Prostate gland (tissue), 2 donors: Measurements from ENCODE around the gene EFNA3.

Experiments
- POLR2A ChIP-seq: fragments of 450-650 bp; IDR thresholded peaks from one replicate; pipeline ENCODE4 v1.6.1; 2016; ENCODE audit warnings: antibody characterized with exemption, mild to moderate bottlenecking
- TF ChIP-seq, protein P1 (sequence below), 4 experiments: fragments of 200-600 bp in 2 of 4; fragments of 450-650 bp in 2 of 4; sonication (generic) in 2 of 4; IDR thresholded peaks; 1 replicate in 3 of 4; 2 replicates in 1 of 4; pipeline ENCODE4 v1.5.1; 2016 to 2019; ENCODE audit warnings: antibody characterized with exemption in 4 of 4, mild to moderate bottlenecking in 2 of 4, moderate library complexity in 2 of 4

DNA sequence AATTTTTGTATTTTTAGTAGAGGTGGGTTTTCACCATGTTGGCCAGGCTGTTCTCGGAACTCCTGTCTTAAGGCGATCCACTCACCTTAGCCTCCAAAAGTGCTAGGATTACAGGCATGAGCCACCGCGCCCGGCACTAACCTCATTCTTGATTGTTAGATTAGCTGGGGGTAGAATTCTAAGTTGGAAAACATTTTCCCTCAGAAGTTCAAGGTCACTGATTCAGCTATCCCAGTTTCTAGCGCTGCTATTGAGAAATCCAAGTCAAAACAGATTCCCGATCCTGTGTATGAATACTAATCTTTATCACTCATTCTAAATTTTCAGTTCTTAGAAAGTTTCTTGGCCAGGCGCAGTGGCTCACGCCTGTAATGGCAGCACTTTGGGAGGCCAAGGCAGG lies 24.7 kb downstream of the EFNA3 start:
- no peak for TF ChIP-seq POLR2A
- TF ChIP-seq, protein P1, sequence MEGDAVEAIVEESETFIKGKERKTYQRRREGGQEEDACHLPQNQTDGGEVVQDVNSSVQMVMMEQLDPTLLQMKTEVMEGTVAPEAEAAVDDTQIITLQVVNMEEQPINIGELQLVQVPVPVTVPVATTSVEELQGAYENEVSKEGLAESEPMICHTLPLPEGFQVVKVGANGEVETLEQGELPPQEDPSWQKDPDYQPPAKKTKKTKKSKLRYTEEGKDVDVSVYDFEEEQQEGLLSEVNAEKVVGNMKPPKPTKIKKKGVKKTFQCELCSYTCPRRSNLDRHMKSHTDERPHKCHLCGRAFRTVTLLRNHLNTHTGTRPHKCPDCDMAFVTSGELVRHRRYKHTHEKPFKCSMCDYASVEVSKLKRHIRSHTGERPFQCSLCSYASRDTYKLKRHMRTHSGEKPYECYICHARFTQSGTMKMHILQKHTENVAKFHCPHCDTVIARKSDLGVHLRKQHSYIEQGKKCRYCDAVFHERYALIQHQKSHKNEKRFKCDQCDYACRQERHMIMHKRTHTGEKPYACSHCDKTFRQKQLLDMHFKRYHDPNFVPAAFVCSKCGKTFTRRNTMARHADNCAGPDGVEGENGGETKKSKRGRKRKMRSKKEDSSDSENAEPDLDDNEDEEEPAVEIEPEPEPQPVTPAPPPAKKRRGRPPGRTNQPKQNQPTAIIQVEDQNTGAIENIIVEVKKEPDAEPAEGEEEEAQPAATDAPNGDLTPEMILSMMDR (IDR thresholded peaks at IDR 0.05), result no peak
